ENCODE measurements around the gene S1PR5. TPM values are rescaled to one million over a fixed set of nuclear protein-coding genes. Genes with fewer than 3 reads are reported as not detected.
A peak's percentile ranks its signal among the peaks of the same experiment; 100 is the strongest.

Gene S1PR5
- total RNA-seq, 1 experiment from 2014 or later, result 4.4 TPM

GRCh38 chr19:10565567-10566407, 48.5 kb upstream of the S1PR5 start, which contains the start of gene KRI1 (continued):
- TF ChIP-seq ZNF274 (IDR thresholded peaks at IDR 0.05; ENCODE audit: low read depth, low read length), result no peak

GRCh38 chr19:10565028-10565566, 47.9 kb upstream of the S1PR5 start:
- DNase-seq (ENCODE audit: low read depth, low spot score), result no peak
- ChIA-PET RAD21 (ENCODE audit: low non-redundant PET in 1 of 2, low total read pairs in 2 of 2, uncharacterized antibody in 2 of 2, unreplicated experiment in 2 of 2) (no interaction called here), POLR2A (no interaction called here), CTCF (interaction anchor here (1.0 kb wide), 2 partner anchors 24 to 135 kb away, joined by 3 to 4 read pairs; no protein-coding TSS in a partner anchor)
- Histone ChIP-seq H2AFZ (ENCODE audit: low read depth, low read length, poor library complexity, severe bottlenecking) (no peak overlapping the region), H3K9me3 (ENCODE audit: control insufficient read depth in 1 of 2, insufficient read depth in 1 of 2, low read depth in 1 of 2, low read length in 2 of 2) (no peaks in the 10 kb centered on the region), H3K9ac (ENCODE audit: low read length) (peak overlapping the region; percentile 99), H3K4me3 (replicated peaks in 1 of 2; ENCODE audit: low read depth in 1 of 2, low read length in 2 of 2) (peak overlapping the region; percentile 76 to 95), H3K27ac (ENCODE audit: low read depth, low read length) (peak overlapping the region; percentile 91), H3K79me2 (ENCODE audit: insufficient read depth, low read length) (peaks cover 28% of the 10 kb centered on the region), H4K20me1 (ENCODE audit: insufficient read depth) (no peaks in the 10 kb centered on the region), H3K27me3 (ENCODE audit: insufficient read depth, low read length) (no peaks in the 10 kb centered on the region), H3K4me2 (ENCODE audit: low read length) (peak overlapping the region; percentile 98), H3K4me1 (ENCODE audit: control insufficient read depth in 1 of 2, insufficient read depth in 2 of 2, low read length in 2 of 2) (peaks cover 30 to 42% of the 10 kb centered on the region in 2 experiments), H3K9me2 (ENCODE audit: insufficient read depth) (no peaks in the 10 kb centered on the region), H3K36me3 (ENCODE audit: control insufficient read depth in 1 of 2, insufficient read depth in 2 of 2, low read length in 2 of 2) (peaks cover 4 to 25% of the 10 kb centered on the region in 2 experiments; a peak in 2 of 4 replicates)
- TF ChIP-seq ZNF274 (IDR thresholded peaks at IDR 0.05; ENCODE audit: low read depth, low read length), result no peak
- TF ChIP-seq SP1 (IDR thresholded peaks at IDR 0.05; ENCODE audit: low read depth), result no peak
- TF ChIP-seq, protein P1, sequence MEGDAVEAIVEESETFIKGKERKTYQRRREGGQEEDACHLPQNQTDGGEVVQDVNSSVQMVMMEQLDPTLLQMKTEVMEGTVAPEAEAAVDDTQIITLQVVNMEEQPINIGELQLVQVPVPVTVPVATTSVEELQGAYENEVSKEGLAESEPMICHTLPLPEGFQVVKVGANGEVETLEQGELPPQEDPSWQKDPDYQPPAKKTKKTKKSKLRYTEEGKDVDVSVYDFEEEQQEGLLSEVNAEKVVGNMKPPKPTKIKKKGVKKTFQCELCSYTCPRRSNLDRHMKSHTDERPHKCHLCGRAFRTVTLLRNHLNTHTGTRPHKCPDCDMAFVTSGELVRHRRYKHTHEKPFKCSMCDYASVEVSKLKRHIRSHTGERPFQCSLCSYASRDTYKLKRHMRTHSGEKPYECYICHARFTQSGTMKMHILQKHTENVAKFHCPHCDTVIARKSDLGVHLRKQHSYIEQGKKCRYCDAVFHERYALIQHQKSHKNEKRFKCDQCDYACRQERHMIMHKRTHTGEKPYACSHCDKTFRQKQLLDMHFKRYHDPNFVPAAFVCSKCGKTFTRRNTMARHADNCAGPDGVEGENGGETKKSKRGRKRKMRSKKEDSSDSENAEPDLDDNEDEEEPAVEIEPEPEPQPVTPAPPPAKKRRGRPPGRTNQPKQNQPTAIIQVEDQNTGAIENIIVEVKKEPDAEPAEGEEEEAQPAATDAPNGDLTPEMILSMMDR (IDR thresholded peaks at IDR 0.05 in 2 of 3, conservative IDR thresholded peaks at IDR 0.05 in 1 of 3; ENCODE audit: borderline replicate concordance in 1 of 3, insufficient read depth in 1 of 3, low read depth in 2 of 3, low read length in 2 of 3), result peak in 2 of 3 experiments; percentile 8 to 36; a peak in 2 of 6 replicates
- peak; percentile 12; the same call in 1 of the 2 replicates for ATAC-seq
- BruUV-seq (replicated peaks), result no TSS peak
- intact Hi-C loops (cut with micrococcal nuclease), result loop anchor here (5.0 kb wide), 3 partner anchors 63 to 163 kb away; partner anchors contain the start of genes CDC37, ILF3 and KEAP1

Measured in HCT116 (cell line).